Erythroblast (primary cell): ENCODE measurements around the gene BORA.

Experiments
- GATA1 ChIP-seq: IDR thresholded peaks from 2 replicates; pipeline ENCODE4 v1.6.1; 2011; ENCODE audit warnings: low read depth, mild to moderate bottlenecking, control low read depth, low read length, moderate library complexity
- POLR2A ChIP-seq: IDR thresholded peaks from 2 replicates; pipeline ENCODE4 v1.6.1; 2011; ENCODE audit warnings: mild to moderate bottlenecking, low read length

GRCh38 chr13:72680353-72680752, 47.4 kb upstream of the BORA start:
- no peak for TF ChIP-seq POLR2A
- no peak for TF ChIP-seq GATA1
